Liver (tissue), 3 donors: Measurements from ENCODE around the gene NFATC1.

Experiments used
- ATF3 ChIP-seq: IDR thresholded peaks from 2 replicates; pipeline ENCODE4 v1.6.1; 2016; ENCODE audit warnings: antibody characterized with exemption
- CTCF ChIP-seq: fragments of 150-350 bp; IDR thresholded peaks from 2 replicates; pipeline ENCODE4 v1.5.1; 2017; ENCODE audit warnings: improper control_type of control experiment, low read depth, low read length; ENCODE audit not compliant: missing input control
- EGR1 ChIP-seq, 2 donors: IDR thresholded peaks; 2 replicates each; pipeline ENCODE4 v1.6.1; 2016 to 2018; ENCODE audit warnings: antibody characterized with exemption in 2 of 2, low read depth in 2 of 2
- FOXA1 ChIP-seq: IDR thresholded peaks from 2 replicates; pipeline ENCODE4 v1.6.1; 2016; ENCODE audit warnings: antibody characterized with exemption
- FOXA2 ChIP-seq: IDR thresholded peaks from 2 replicates; pipeline ENCODE4 v1.6.1; 2016; ENCODE audit warnings: antibody characterized with exemption
- GABPA ChIP-seq, 2 donors: IDR thresholded peaks in 1 of 2; conservative IDR thresholded peaks in 1 of 2; 2 replicates each; pipeline ENCODE4 v1.6.1; 2016; ENCODE audit warnings: antibody characterized with exemption in 2 of 2, mild to moderate bottlenecking in 1 of 2, moderate library complexity in 1 of 2
- MAX ChIP-seq: IDR thresholded peaks from 2 replicates; pipeline ENCODE4 v1.6.1; 2016; ENCODE audit warnings: antibody characterized with exemption
- NR2F2 ChIP-seq: IDR thresholded peaks from 2 replicates; pipeline ENCODE4 v1.6.1; 2016; ENCODE audit warnings: antibody characterized with exemption
- REST ChIP-seq: IDR thresholded peaks from 2 replicates; pipeline ENCODE4 v1.6.1; 2016; ENCODE audit warnings: antibody characterized with exemption, mild to moderate bottlenecking
- SP1 ChIP-seq: IDR thresholded peaks from 2 replicates; pipeline ENCODE4 v1.6.1; 2018; ENCODE audit warnings: antibody characterized with exemption, mild to moderate bottlenecking
- TAF1 ChIP-seq: conservative IDR thresholded peaks from 2 replicates; pipeline ENCODE4 v1.6.1; 2016; ENCODE audit warnings: antibody characterized with exemption, mild to moderate bottlenecking
- YY1 ChIP-seq: IDR thresholded peaks from 2 replicates; pipeline ENCODE4 v1.6.1; 2016; ENCODE audit warnings: antibody characterized with exemption, mild to moderate bottlenecking
- ZBTB33 ChIP-seq: IDR thresholded peaks from 2 replicates; pipeline ENCODE4 v1.6.1; 2016; ENCODE audit warnings: antibody characterized with exemption
- donor health status: healthy.
- donor health status: healthy.

GRCh38 chr18:79564441-79564840 lies 168.7 kb downstream of the NFATC1 start:
- TF ChIP-seq ATF3 (no peak), CTCF (no peak), ZBTB33 (no peak), MAX (no peak), EGR1 (IDR thresholded peaks at IDR 0.05; ENCODE audit: low read depth in 2 of 2) (no peak), TAF1 (no peak), SP1 (no peak), YY1 (no peak), GABPA (IDR thresholded peaks at IDR 0.05 in 1 of 2, conservative IDR thresholded peaks at IDR 0.05 in 1 of 2) (no peak), NR2F2 (no peak), REST (no peak), FOXA1 (no peak), FOXA2 (no peak)
